IMR-90 (cell line): Measurements from ENCODE around the gene GSE1. TPM values are rescaled to one million over a fixed set of nuclear protein-coding genes. Genes with fewer than 3 reads are reported as not detected.

Experiments used
- ATAC-seq: fragments of 200-7000 bp; cut with Tn5 transposase; 2 replicates; pipeline ENCODE4 v1.9.1; 2020; ENCODE audit warnings: low read depth, mild to moderate bottlenecking, moderate library complexity
- BruUV-seq: library from RNA; stranded (reverse); fragments of 400-500 nt; replicated peaks from 2 replicates; lab custom pipeline; 2021; lab: Mats Ljungman, UMichigan
- CTCF ChIA-PET: fragments of 300-600 bp; formaldehyde crosslinking; extraction: SDS; loops from one replicate; lab custom pipeline; 2021; ENCODE audit warnings: antibody characterized with exemption; lab: Yijun Ruan, JAX
- POLR2A ChIA-PET: fragments of 300-600 bp; sonication (Branson Sonifier 250); formaldehyde crosslinking; loops from one replicate; lab custom pipeline; 2022; ENCODE audit warnings: antibody characterized with exemption; ENCODE audit not compliant: unreplicated experiment; lab: Charles Lee
- DNase-seq: peaks from one replicate; pipeline ENCODE4 v3.0.0; 2013
- H2AFZ ChIP-seq: replicated peaks from 2 replicates; pipeline ENCODE3; 2013; ENCODE audit warnings: low read length, mild to moderate bottlenecking; ENCODE audit not compliant: poor library complexity
- H2AK5ac ChIP-seq: 2 replicates; pipeline ENCODE4 v1.6.1; 2013; ENCODE audit warnings: low read depth, low read length, inconsistent platforms
- H2AK9ac ChIP-seq: replicated peaks from 2 replicates; pipeline ENCODE3; 2013; ENCODE audit warnings: mild to moderate bottlenecking, low read depth, low read length, moderate library complexity; ENCODE audit not compliant: poor library complexity
- H2BK120ac ChIP-seq: 2 replicates; pipeline ENCODE4 v1.6.1; 2013; ENCODE audit warnings: low read depth, low read length, inconsistent platforms
- H2BK15ac ChIP-seq: 3 replicates; pipeline ENCODE4 v1.6.1; 2013; ENCODE audit warnings: low read depth, low read length, inconsistent platforms
- H2BK20ac ChIP-seq: 2 replicates; pipeline ENCODE4 v1.6.1; 2013; ENCODE audit warnings: low read depth, mild to moderate bottlenecking, inconsistent platforms, low read length, moderate library complexity
- H2BK5ac ChIP-seq: 2 replicates; pipeline ENCODE4 v1.6.1; 2013; ENCODE audit warnings: mild to moderate bottlenecking, low read depth, low read length, inconsistent platforms; ENCODE audit not compliant: poor library complexity, severe bottlenecking
- H3K14ac ChIP-seq: replicated peaks from 2 replicates; pipeline ENCODE4 v1.6.1; 2013; ENCODE audit warnings: low read depth, low read length, inconsistent platforms
- H3K18ac ChIP-seq: 2 replicates; pipeline ENCODE4 v1.6.1; 2013; ENCODE audit warnings: low read depth, low read length, control low read depth
- H3K23ac ChIP-seq: 2 replicates; pipeline ENCODE4 v1.6.1; 2013; ENCODE audit warnings: low read depth, low read length, inconsistent platforms
- H3K27ac ChIP-seq: 2 replicates; pipeline ENCODE4 v1.5.1; 2013; ENCODE audit warnings: mild to moderate bottlenecking, control low read depth, low read length; ENCODE audit not compliant: insufficient read depth
- H3K27me3 ChIP-seq: 2 replicates; pipeline ENCODE4 v1.6.1; 2013; ENCODE audit warnings: low read length; ENCODE audit not compliant: control insufficient read depth, insufficient read depth
- H3K36me3 ChIP-seq: 2 replicates; pipeline ENCODE4 v1.6.1; 2013; ENCODE audit warnings: low read length, mixed read lengths; ENCODE audit not compliant: control insufficient read depth, insufficient read depth
- H3K4ac ChIP-seq: 2 replicates; pipeline ENCODE4 v1.6.1; 2013; ENCODE audit warnings: low read depth, low read length, inconsistent platforms
- H3K4me1 ChIP-seq: 2 replicates; pipeline ENCODE4 v1.6.1; 2013; ENCODE audit warnings: low read length, mixed read lengths; ENCODE audit not compliant: control insufficient read depth, insufficient read depth
- H3K4me2 ChIP-seq: 2 replicates; pipeline ENCODE4 v1.6.1; 2013; ENCODE audit warnings: low read depth, mild to moderate bottlenecking, control low read depth, low read length, moderate library complexity
- H3K4me3 ChIP-seq: 2 replicates; pipeline ENCODE4 v1.5.1; 2013; ENCODE audit warnings: low read depth, mild to moderate bottlenecking, control low read depth, low read length, moderate library complexity; ENCODE audit not compliant: insufficient read depth
- H3K56ac ChIP-seq: 2 replicates; pipeline ENCODE4 v1.6.1; 2013; ENCODE audit warnings: low read length, inconsistent platforms; ENCODE audit not compliant: insufficient read depth; ENCODE audit errors: extremely low read depth
- H3K79me1 ChIP-seq, 2 experiments: 2 replicates each; pipeline ENCODE4 v1.6.1; 2013; ENCODE audit warnings: low read length in 2 of 2, inconsistent platforms in 1 of 2, low read depth in 1 of 2
- H3K9ac ChIP-seq: 2 replicates; pipeline ENCODE4 v1.6.1; 2013; ENCODE audit warnings: low read depth, low read length, control low read depth
- H3K9me1 ChIP-seq: 2 replicates; pipeline ENCODE4 v1.6.1; 2013; ENCODE audit warnings: low read length, inconsistent platforms; ENCODE audit not compliant: insufficient read depth
- H3K9me3 ChIP-seq: 2 replicates; pipeline ENCODE4 v1.6.1; 2013; ENCODE audit warnings: low read length; ENCODE audit not compliant: control insufficient read depth, insufficient read depth
- H4K20me1 ChIP-seq: 2 replicates; pipeline ENCODE4 v1.6.1; 2013; ENCODE audit warnings: low read length, inconsistent platforms; ENCODE audit not compliant: insufficient read depth
- H4K5ac ChIP-seq: 2 replicates; pipeline ENCODE4 v1.6.1; 2013; ENCODE audit warnings: mild to moderate bottlenecking, low read depth, low read length, control low read depth
- H4K8ac ChIP-seq, 2 experiments: 2 replicates each; pipeline ENCODE4 v1.6.1; 2013; ENCODE audit warnings: low read depth in 2 of 2, low read length in 2 of 2, control low read depth in 1 of 2, inconsistent platforms in 1 of 2
- H4K91ac ChIP-seq: 2 replicates; pipeline ENCODE4 v1.6.1; 2013; ENCODE audit warnings: low read depth, low read length, inconsistent platforms; ENCODE audit not compliant: insufficient read depth
- BHLHE40 ChIP-seq: fragments of 150-350 bp; IDR thresholded peaks from 2 replicates; pipeline ENCODE4 v1.6.1; 2016; ENCODE audit warnings: mild to moderate bottlenecking, low read depth, low read length
- CEBPB ChIP-seq: IDR thresholded peaks from 2 replicates; pipeline ENCODE4 v1.6.1; 2012; ENCODE audit warnings: low read depth, low read length, improper control_type of control experiment
- CHD1 ChIP-seq: IDR thresholded peaks from 2 replicates; pipeline ENCODE4 v1.6.1; 2012; ENCODE audit warnings: low read depth, low read length, improper control_type of control experiment
- CTCF ChIP-seq: conservative IDR thresholded peaks from 2 replicates; pipeline ENCODE4 v1.5.1; 2012; ENCODE audit warnings: mild to moderate bottlenecking, low read depth, low read length, improper control_type of control experiment
- ELK1 ChIP-seq: fragments of 150-350 bp; IDR thresholded peaks from 2 replicates; pipeline ENCODE4 v1.6.1; 2016; ENCODE audit warnings: low read depth, mild to moderate bottlenecking, low read length, moderate library complexity, borderline replicate concordance
- FOS ChIP-seq: fragments of 150-350 bp; IDR thresholded peaks from 2 replicates; pipeline ENCODE4 v1.6.1; 2016; ENCODE audit warnings: low read depth, low read length
- MAZ ChIP-seq: IDR thresholded peaks from 2 replicates; pipeline ENCODE4 v1.6.1; 2012; ENCODE audit warnings: low read depth, mild to moderate bottlenecking, low read length, improper control_type of control experiment, moderate library complexity, borderline replicate concordance
- MXI1 ChIP-seq: IDR thresholded peaks from 2 replicates; pipeline ENCODE4 v1.6.1; 2012; ENCODE audit warnings: low read depth, mild to moderate bottlenecking, low read length, moderate library complexity, borderline replicate concordance
- NFE2L2 ChIP-seq: fragments of 150-350 bp; IDR thresholded peaks from 2 replicates; pipeline ENCODE4 v1.6.1; 2016; ENCODE audit warnings: low read depth, mild to moderate bottlenecking, low read length
- POLR2A ChIP-seq: IDR thresholded peaks from 2 replicates; pipeline ENCODE4 v1.6.1; 2012; ENCODE audit warnings: mild to moderate bottlenecking, low read depth, low read length
- RAD21 ChIP-seq: IDR thresholded peaks from 2 replicates; pipeline ENCODE4 v1.6.1; 2012; ENCODE audit warnings: low read length, improper control_type of control experiment
- RCOR1 ChIP-seq: IDR thresholded peaks from 2 replicates; pipeline ENCODE4 v1.6.1; 2012; ENCODE audit warnings: mild to moderate bottlenecking, low read length, improper control_type of control experiment; ENCODE audit not compliant: insufficient replicate concordance
- SMC3 ChIP-seq: fragments of 150-350 bp; IDR thresholded peaks from 2 replicates; pipeline ENCODE4 v1.6.1; 2016; ENCODE audit warnings: low read depth, mild to moderate bottlenecking, antibody characterized with exemption, low read length, moderate library complexity
- USF2 ChIP-seq: fragments of 150-350 bp; IDR thresholded peaks from 2 replicates; pipeline ENCODE4 v1.6.1; 2017; ENCODE audit warnings: mild to moderate bottlenecking, antibody characterized with exemption, low read length, low read depth
- WGBS, 2 experiments: methylation state at CpG; one replicate each; pipeline versions ENCODE4 v1.1.5 to v1.1.7; 2013; ENCODE audit warnings: missing lambda C conversion rate in 2 of 2; ENCODE audit not compliant: insufficient read length in 1 of 2; ENCODE audit errors: extremely low coverage in 2 of 2; 5-methylcytosine and 5-hydroxymethylcytosine counted together
- dilution Hi-C: fragments of 300-500 bp; cut with HindIII; formaldehyde crosslinking; loops from one replicate; pipeline ENCODE4 v1.14.3; 2018; ENCODE audit warnings: low sequenced_read_pairs; ENCODE audit not compliant: unreplicated experiment
- in situ Hi-C: fragments of 300-500 bp; cut with MboI; formaldehyde crosslinking; loops from 3 replicates; pipeline ENCODE4 v1.14.3; 2019; ENCODE audit warnings: low sequenced_read_pairs, inconsistent platforms, mixed read lengths
- intact Hi-C: fragments of 100-400 bp; cut with micrococcal nuclease; formaldehyde crosslinking; loops from 2 replicates; pipeline ENCODE4 v1.10.0; 2022
- polyA plus RNA-seq, 3 experiments: library from polyadenylated mRNA; depleted of rRNA; stranded (reverse); fragments of >200 nt; gene quantifications; 2 replicates each; pipeline ENCODE4 v1.2.3, GENCODE V29; 2012; ENCODE audit warnings: low replicate concordance in 1 of 3
- total RNA-seq: library from RNA; depleted of rRNA; stranded (reverse); fragments of >200 nt; gene quantifications from 2 replicates; pipeline ENCODE4 v1.2.3, GENCODE V29; 2012

GSE1 gene
- total and polyA plus RNA-seq, 2 of the 4 experiments (the other 2 are of a cell fraction) = 14.9 to 25.5 TPM

GRCh38 chr16:85583491-85584181, 29.5 kb upstream of the GSE1 start:
- H4K91ac ChIP-seq = peak overlapping the region; percentile 75
- peak overlapping the region; percentile 50 for H3K18ac ChIP-seq
- H2AFZ ChIP-seq = peak overlapping the region; percentile 86
- peak overlapping the region; percentile 88 for H2AK9ac ChIP-seq
- no peaks in the 10 kb centered on the region for H3K27me3 ChIP-seq
- intact Hi-C loops = no loop called here
- peak overlapping the region; percentile 36 for H3K4me2 ChIP-seq
- H3K9ac ChIP-seq = peak overlapping the region; percentile 34
- H3K9me3 ChIP-seq = no peaks in the 10 kb centered on the region
- WGBS, 2 experiments = no CpG with 5 or more reads among the region's 22 CpGs
- peak overlapping the region; percentile 61 for H3K23ac ChIP-seq
- H3K56ac ChIP-seq = peak overlapping the region; percentile 12; the same call in 1 of the 2 replicates
- H2AK5ac ChIP-seq = peak overlapping the region; percentile 21
- no peak overlapping the region for H3K4me3 ChIP-seq
- ChIA-PET CTCF (interaction anchor here (1.2 kb wide), 1 partner anchor 253 kb away, joined by 3 read pairs; no protein-coding TSS in a partner anchor), POLR2A (no interaction called here)
- H3K36me3 ChIP-seq = no peaks in the 10 kb centered on the region
- BruUV-seq = no TSS peak
- H2BK20ac ChIP-seq = peak overlapping the region; percentile 28
- DNase-seq = peak; percentile 95
- peak; percentile 67 for ATAC-seq
- peak overlapping the region; percentile 71 for H4K5ac ChIP-seq
- H3K9me1 ChIP-seq = peaks cover 10% of the 10 kb centered on the region; the same call in 1 of the 2 replicates
- peak overlapping the region; percentile 29; the same call in 1 of the 3 replicates for H2BK15ac ChIP-seq
- H3K4ac ChIP-seq = peak overlapping the region; percentile 89
- peak overlapping the region; percentile 65 to 78 for H4K8ac ChIP-seq
- in situ Hi-C loops = no loop called here
- H2BK120ac ChIP-seq = peak overlapping the region; percentile 55
- dilution Hi-C loops = no loop called here
- peaks cover 47% of the 10 kb centered on the region for H3K4me1 ChIP-seq
- peaks cover 52% of the 10 kb centered on the region for H4K20me1 ChIP-seq
- H2BK5ac ChIP-seq = peak overlapping the region; percentile 51
- peaks cover 29 to 85% of the 10 kb centered on the region in 2 experiments for H3K79me1 ChIP-seq
- peak overlapping the region; percentile 81 for H3K27ac ChIP-seq
- H3K14ac ChIP-seq = peak overlapping the region; percentile 51; the same call in 1 of the 2 replicates
- peak; percentile 61; the same call in 1 of the 2 replicates for TF ChIP-seq FOS
- TF ChIP-seq BHLHE40 = peak; percentile 75
- no peak for TF ChIP-seq SMC3
- no peak for TF ChIP-seq CEBPB
- TF ChIP-seq CTCF = no peak
- no peak for TF ChIP-seq CHD1
- TF ChIP-seq MAZ = peak; percentile 83
- TF ChIP-seq NFE2L2 = no peak
- TF ChIP-seq ELK1 = no peak
- no peak for TF ChIP-seq POLR2A
- TF ChIP-seq USF2 = no peak
- TF ChIP-seq RAD21 = no peak
- TF ChIP-seq RCOR1 = no peak
- peak; percentile 40; the same call in 1 of the 2 replicates for TF ChIP-seq MXI1
